DND-41 (cell line): ENCODE data around the gene PLIN4.

ENCODE experiments used
- EZH2 ChIP-seq: IDR thresholded peaks from 3 replicates; pipeline ENCODE4 v1.6.1; 2012; ENCODE audit warnings: borderline replicate concordance, low read depth, mild to moderate bottlenecking, moderate library complexity, low read length, inconsistent platforms; ENCODE audit not compliant: severe bottlenecking
- TF ChIP-seq, protein P1 (sequence below): IDR thresholded peaks from 2 replicates; pipeline ENCODE4 v1.5.1; 2012; ENCODE audit warnings: borderline replicate concordance, low read length, moderate library complexity, mild to moderate bottlenecking; ENCODE audit not compliant: poor library complexity, severe bottlenecking; ENCODE audit errors: extremely low read depth

DNA sequence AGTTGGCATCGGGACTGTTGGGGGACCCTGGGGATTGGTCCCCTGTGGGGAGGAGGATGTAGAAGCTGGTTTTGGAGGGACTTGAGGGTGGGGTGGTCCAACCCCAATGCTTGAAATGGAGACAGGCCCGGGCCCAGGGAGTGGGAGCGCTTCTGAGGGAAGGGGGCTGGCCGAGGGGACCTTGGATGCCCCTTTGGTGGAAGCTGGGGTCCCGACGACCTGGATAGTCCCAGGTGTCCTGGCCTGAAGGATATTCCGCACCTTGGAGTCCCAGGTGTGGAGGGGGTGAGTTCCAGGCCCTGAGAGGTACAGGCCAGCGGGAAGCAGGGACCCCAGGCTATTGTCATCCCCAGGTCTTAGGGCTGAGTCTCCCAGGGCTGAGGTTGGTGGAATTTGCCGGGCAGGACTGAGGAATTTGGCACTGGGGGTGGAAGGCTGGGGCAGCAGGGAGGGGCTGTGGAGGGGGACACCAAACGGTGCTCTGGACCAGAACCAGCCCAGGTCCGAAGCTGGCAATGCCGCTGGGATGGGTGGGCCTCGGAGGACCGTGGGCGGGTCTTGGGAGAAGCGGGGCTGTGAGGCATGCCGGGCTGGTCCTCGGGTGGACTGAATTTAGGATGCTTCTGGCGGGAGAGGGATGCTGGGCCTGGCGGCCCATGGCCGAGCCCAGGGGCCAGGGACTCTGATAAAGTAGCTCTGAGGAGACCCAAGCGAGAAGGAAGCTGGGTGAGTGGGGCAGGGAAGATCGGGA is 44.3 kb downstream of the PLIN4 start:
- TF ChIP-seq, protein P1, sequence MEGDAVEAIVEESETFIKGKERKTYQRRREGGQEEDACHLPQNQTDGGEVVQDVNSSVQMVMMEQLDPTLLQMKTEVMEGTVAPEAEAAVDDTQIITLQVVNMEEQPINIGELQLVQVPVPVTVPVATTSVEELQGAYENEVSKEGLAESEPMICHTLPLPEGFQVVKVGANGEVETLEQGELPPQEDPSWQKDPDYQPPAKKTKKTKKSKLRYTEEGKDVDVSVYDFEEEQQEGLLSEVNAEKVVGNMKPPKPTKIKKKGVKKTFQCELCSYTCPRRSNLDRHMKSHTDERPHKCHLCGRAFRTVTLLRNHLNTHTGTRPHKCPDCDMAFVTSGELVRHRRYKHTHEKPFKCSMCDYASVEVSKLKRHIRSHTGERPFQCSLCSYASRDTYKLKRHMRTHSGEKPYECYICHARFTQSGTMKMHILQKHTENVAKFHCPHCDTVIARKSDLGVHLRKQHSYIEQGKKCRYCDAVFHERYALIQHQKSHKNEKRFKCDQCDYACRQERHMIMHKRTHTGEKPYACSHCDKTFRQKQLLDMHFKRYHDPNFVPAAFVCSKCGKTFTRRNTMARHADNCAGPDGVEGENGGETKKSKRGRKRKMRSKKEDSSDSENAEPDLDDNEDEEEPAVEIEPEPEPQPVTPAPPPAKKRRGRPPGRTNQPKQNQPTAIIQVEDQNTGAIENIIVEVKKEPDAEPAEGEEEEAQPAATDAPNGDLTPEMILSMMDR, result no peak
- no peak for TF ChIP-seq EZH2
